GM23338 (cell line): ENCODE measurements around the gene RAB37. TPM values are rescaled to one million over a fixed set of nuclear protein-coding genes. Genes with fewer than 3 reads are reported as not detected.

Experiments
- ATAC-seq: fragments of 200-7000 bp; cut with Tn5 transposase; 3 replicates; pipeline ENCODE4 v1.9.1; 2020
- DNase-seq: peaks from one replicate; pipeline ENCODE4 v3.0.0-alpha.2; 2015; ENCODE audit warnings: low spot score
- H2AFZ ChIP-seq: fragments of 200-600 bp; sonication (generic); 2 replicates; pipeline ENCODE4 v1.8.0; 2016; ENCODE audit warnings: antibody characterized with exemption, mild to moderate bottlenecking, moderate library complexity
- H3F3A ChIP-seq: fragments of 200-600 bp; sonication (generic); replicated peaks from 2 replicates; pipeline ENCODE4 v1.8.0; 2017; ENCODE audit warnings: antibody characterized with exemption, mixed run types, low read depth
- H3K27ac ChIP-seq: fragments of 200-600 bp; sonication (generic); 2 replicates; pipeline ENCODE4 v1.6.1; 2016; ENCODE audit warnings: low read depth
- H3K27me3 ChIP-seq: fragments of 200-600 bp; sonication (generic); 2 replicates; pipeline ENCODE4 v1.8.0; 2016; ENCODE audit warnings: mild to moderate bottlenecking, mixed run types, moderate library complexity; ENCODE audit not compliant: insufficient read depth
- H3K36me3 ChIP-seq: fragments of 200-600 bp; sonication (generic); 2 replicates; pipeline ENCODE4 v1.8.0; 2016; ENCODE audit warnings: mild to moderate bottlenecking; ENCODE audit not compliant: insufficient read depth
- H3K4me1 ChIP-seq: fragments of 200-600 bp; sonication (generic); 2 replicates; pipeline ENCODE4 v1.8.0; 2016; ENCODE audit warnings: mild to moderate bottlenecking, moderate library complexity; ENCODE audit not compliant: insufficient read depth
- H3K4me2 ChIP-seq: fragments of 200-600 bp; sonication (generic); 2 replicates; pipeline ENCODE4 v1.7.1; 2017; ENCODE audit warnings: mixed run types
- H3K4me3 ChIP-seq: fragments of 200-600 bp; sonication (generic); 2 replicates; pipeline ENCODE4 v1.6.1; 2016; ENCODE audit warnings: mixed run types
- H3K79me2 ChIP-seq: fragments of 200-600 bp; sonication (generic); replicated peaks from 2 replicates; pipeline ENCODE4 v1.8.0; 2017; ENCODE audit warnings: mild to moderate bottlenecking; ENCODE audit not compliant: insufficient read depth
- H3K9me2 ChIP-seq: fragments of 200-600 bp; sonication (generic); 2 replicates; pipeline ENCODE4 v1.8.0; 2017; ENCODE audit not compliant: insufficient read depth
- H4K20me1 ChIP-seq: fragments of 200-600 bp; sonication (generic); replicated peaks from 2 replicates; pipeline ENCODE4 v1.8.0; 2017; ENCODE audit warnings: mild to moderate bottlenecking; ENCODE audit not compliant: insufficient read depth
- H3K27ac Mint-ChIP-seq: 2 replicates; pipeline ENCODE4 v1.8.0; 2020; ENCODE audit warnings: inconsistent platforms, mild to moderate bottlenecking, moderate library complexity, mixed read lengths
- H3K27me3 Mint-ChIP-seq: 3 replicates; pipeline ENCODE4 v1.8.0; 2022; ENCODE audit warnings: low read depth, mild to moderate bottlenecking, moderate library complexity, mixed read lengths, inconsistent platforms; ENCODE audit not compliant: insufficient read depth, poor library complexity
- H3K36me3 Mint-ChIP-seq: 3 replicates; pipeline ENCODE4 v1.8.0; 2021; ENCODE audit warnings: low read depth, mild to moderate bottlenecking, inconsistent platforms, moderate library complexity, mixed read lengths
- H3K4me1 Mint-ChIP-seq: 3 replicates; pipeline ENCODE4 v1.8.0; 2020; ENCODE audit warnings: mild to moderate bottlenecking, inconsistent platforms, mixed read lengths
- H3K4me3 Mint-ChIP-seq: 3 replicates; pipeline ENCODE4 v1.8.0; 2021; ENCODE audit warnings: moderate library complexity, mild to moderate bottlenecking, inconsistent platforms, mixed read lengths
- H3K9me3 Mint-ChIP-seq: 3 replicates; pipeline ENCODE4 v1.8.0; 2020; ENCODE audit warnings: moderate library complexity, mild to moderate bottlenecking, inconsistent platforms, mixed read lengths
- CTCF ChIP-seq, 2 experiments: fragments of 200-600 bp in 1 of 2; sonication (generic) in 1 of 2; conservative IDR thresholded peaks; 2 replicates each; pipeline versions ENCODE4 v1.5.1 to v1.6.1; 2016 to 2017; ENCODE audit warnings: antibody characterized with exemption in 2 of 2, low read depth in 2 of 2, mild to moderate bottlenecking in 2 of 2, moderate library complexity in 1 of 2
- EZH2 ChIP-seq: fragments of 200-600 bp; sonication (generic); IDR thresholded peaks from one replicate; pipeline ENCODE4 v1.8.0; 2017; ENCODE audit warnings: antibody characterized with exemption, mild to moderate bottlenecking, low read depth; ENCODE audit not compliant: unreplicated experiment
- EZH2phosphoT487 ChIP-seq: fragments of 200-600 bp; sonication (generic); IDR thresholded peaks from one replicate; pipeline ENCODE4 v1.8.1; 2018; ENCODE audit warnings: antibody characterized with exemption; ENCODE audit not compliant: unreplicated experiment
- JUNB ChIP-seq: IDR thresholded peaks from one replicate; pipeline ENCODE4 v1.6.1; 2016; ENCODE audit warnings: antibody characterized with exemption; ENCODE audit not compliant: unreplicated experiment
- NANOG ChIP-seq: IDR thresholded peaks from 2 replicates; pipeline ENCODE4 v1.6.1; 2016; ENCODE audit warnings: antibody characterized with exemption, borderline replicate concordance
- POLR2AphosphoS5 ChIP-seq: IDR thresholded peaks from 2 replicates; pipeline ENCODE4 v1.6.1; 2016; ENCODE audit warnings: antibody characterized with exemption, low read depth
- REST ChIP-seq: IDR thresholded peaks from one replicate; pipeline ENCODE4 v1.6.1; 2018; ENCODE audit warnings: antibody characterized with exemption; ENCODE audit not compliant: unreplicated experiment
- STAT1 ChIP-seq: IDR thresholded peaks from one replicate; pipeline ENCODE4 v1.6.1; 2016; ENCODE audit warnings: antibody characterized with exemption; ENCODE audit not compliant: unreplicated experiment
- ZNF114 ChIP-seq: fragments of 250-450 bp; sonication (Bioruptor Pico); IDR thresholded peaks from 2 replicates; pipeline ENCODE4 v1.5.0; 2020; ENCODE audit warnings: mild to moderate bottlenecking, moderate library complexity
- ZNF331 ChIP-seq: fragments of 250-450 bp; sonication (Bioruptor Pico); IDR thresholded peaks from 2 replicates; pipeline ENCODE4 v1.5.0; 2020; ENCODE audit warnings: low read depth, mild to moderate bottlenecking, moderate library complexity
- long read RNA-seq: library from polyadenylated mRNA; unstranded; transcript quantifications from one replicate; pipeline ENCODE4 v2.0.0, GENCODE V29; 2020; ENCODE audit not compliant: unreplicated experiment
- polyA plus RNA-seq: library from polyadenylated mRNA; unstranded; fragments of >200 nt; fragmentation: Nextera tagmentation; extraction: Ambion mirVana; gene quantifications from 2 replicates; pipeline ENCODE4 v1.2.1, GENCODE V29; 2016
- total RNA-seq: library from RNA; depleted of rRNA; stranded (reverse); fragments of >200 nt; shearing (Covaris generic); gene quantifications from 2 replicates; pipeline ENCODE4 v1.2.3, GENCODE V29; 2014; rRNA removed

RAB37 gene, protein sequence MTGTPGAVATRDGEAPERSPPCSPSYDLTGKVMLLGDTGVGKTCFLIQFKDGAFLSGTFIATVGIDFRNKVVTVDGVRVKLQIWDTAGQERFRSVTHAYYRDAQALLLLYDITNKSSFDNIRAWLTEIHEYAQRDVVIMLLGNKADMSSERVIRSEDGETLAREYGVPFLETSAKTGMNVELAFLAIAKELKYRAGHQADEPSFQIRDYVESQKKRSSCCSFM
- total RNA-seq (3.4 and 5.2 TPM in 2 replicates), polyA plus RNA-seq (3.3 and 3.6 TPM in 2 replicates)
- long read RNA-seq, partial matches to known transcripts, result 0 of 4 reads
- long read RNA-seq, other reads (novel, unspliced or antisense), result 0 of 4 reads

GRCh38 chr17:74736513-74737298 lies at the start of gene RAB37:
Gene RAB37, plus strand, starts transcription at chr17:74737256. Its CDS starts 17 bp downstream, at chr17:74737273.
- peaks cover 11% of the 10 kb centered on the region; the same call in 1 of the 2 replicates for H3K27me3 ChIP-seq
- ATAC-seq, result peak; percentile 66
- peak within 1 kb of the TSS; percentile 83 for H3K4me3 Mint-ChIP-seq

DNA sequence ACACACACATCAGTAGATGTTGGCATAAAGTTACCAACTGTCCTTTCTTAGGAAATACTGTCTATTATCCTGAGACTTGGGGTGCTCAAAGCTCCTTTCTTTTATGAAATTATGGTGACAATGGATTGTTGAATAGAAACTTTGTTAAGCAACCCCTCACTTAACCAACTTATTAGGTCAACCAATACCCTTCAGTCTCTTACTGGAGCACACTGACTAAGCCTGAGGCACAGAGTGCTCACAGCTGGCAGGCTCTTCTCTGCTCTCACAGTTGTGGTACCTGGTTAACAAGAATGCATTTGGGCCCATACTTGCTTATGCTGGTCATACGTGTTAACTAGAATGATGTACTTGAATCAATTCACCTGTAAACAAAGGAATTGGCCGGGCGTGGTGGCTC lies 49.2 kb upstream of the RAB37 start:
- DNase-seq (no peak), ATAC-seq (no peak)
- Histone ChIP-seq H2AFZ (no peak overlapping the region), H3K27ac (no peak overlapping the region), H3K9me2 (no peaks in the 10 kb centered on the region), H4K20me1 (no peaks in the 10 kb centered on the region), H3K4me3 (no peak overlapping the region), H3K27me3 (no peaks in the 10 kb centered on the region), H3F3A (no peaks in the 10 kb centered on the region), H3K36me3 (no peaks in the 10 kb centered on the region), H3K79me2 (no peaks in the 10 kb centered on the region), H3K4me2 (no peak overlapping the region), H3K4me1 (no peaks in the 10 kb centered on the region)
- Mint-ChIP-seq H3K9me3 (no peaks in the 10 kb centered on the region), H3K27ac (no peak overlapping the region), H3K4me3 (no peak overlapping the region), H3K27me3 (peaks cover 5% of the 10 kb centered on the region), H3K4me1 (no peaks in the 10 kb centered on the region), H3K36me3 (no peaks in the 10 kb centered on the region)
- TF ChIP-seq POLR2AphosphoS5 (no peak), REST (no peak), CTCF (conservative IDR thresholded peaks at IDR 0.05; ENCODE audit: low read depth in 2 of 2) (no peak), STAT1 (no peak), ZNF114 (no peak), EZH2phosphoT487 (no peak), EZH2 (no peak), JUNB (no peak), NANOG (no peak)

More at GRCh38 chr17:74736513-74737298, at the start of gene RAB37:
- no peaks in the 10 kb centered on the region for H3K36me3 ChIP-seq
- H2AFZ ChIP-seq, result peak within 1 kb of the TSS; percentile 96
- no peaks in the 10 kb centered on the region for H3K36me3 Mint-ChIP-seq
- no peak for TF ChIP-seq JUNB
- peak; percentile 64; the same call in 1 of the 2 replicates for TF ChIP-seq POLR2AphosphoS5
- TF ChIP-seq ZNF331 (CRISPR knock-in tag), result no peak
- no peak for TF ChIP-seq ZNF114
- TF ChIP-seq CTCF (conservative IDR thresholded peaks at IDR 0.05; ENCODE audit: low read depth in 2 of 2), result peak; percentile 44 to 71
- no peak for TF ChIP-seq STAT1
- H4K20me1 ChIP-seq, result no peaks in the 10 kb centered on the region
- peak within 1 kb of the TSS; percentile 84 for H3K4me3 ChIP-seq
- no peaks in the 10 kb centered on the region for H3K9me2 ChIP-seq
- peaks cover 25% of the 10 kb centered on the region for H3K4me1 Mint-ChIP-seq
- H3K4me1 ChIP-seq, result peaks cover 15% of the 10 kb centered on the region
- no peaks in the 10 kb centered on the region for H3K9me3 Mint-ChIP-seq
- DNase-seq, result peak; percentile 84
- no peak within 1 kb of the TSS for H3K27ac Mint-ChIP-seq
- H3K27ac ChIP-seq, result peak within 1 kb of the TSS; percentile 72; the same call in 1 of the 2 replicates
- peaks cover 15% of the 10 kb centered on the region; the same call in 1 of the 2 replicates for H3F3A ChIP-seq
- peaks cover 24% of the 10 kb centered on the region for H3K27me3 Mint-ChIP-seq
- peak within 1 kb of the TSS; percentile 90 for H3K4me2 ChIP-seq
- no peaks in the 10 kb centered on the region for H3K79me2 ChIP-seq
